SU-DHL-6 (cell line): ENCODE results near the gene SULT1C4.
"Not testable (repeated sequence)": the region's sequence is repeated elsewhere in the genome, so short reads cannot be mapped to it uniquely, and the experiment has no call there.

Experiments used
- H2AFZ ChIP-seq: fragments of 200-600 bp; sonication (generic); 2 replicates; pipeline ENCODE4 v1.6.1; 2014; ENCODE audit warnings: low read depth, mild to moderate bottlenecking, moderate library complexity, mixed read lengths, antibody characterized with exemption, low read length; ENCODE audit not compliant: severe bottlenecking
- H3F3A ChIP-seq: fragments of 200-600 bp; shearing (Covaris generic); 2 replicates; pipeline ENCODE4 v1.6.0; 2016; ENCODE audit warnings: antibody characterized with exemption, mild to moderate bottlenecking; ENCODE audit not compliant: insufficient read depth
- H3K27ac ChIP-seq: fragments of 200-600 bp; sonication (generic); 2 replicates; pipeline ENCODE4 v1.5.1; 2016; ENCODE audit warnings: low read depth, mild to moderate bottlenecking, low read length, moderate library complexity, mixed read lengths
- H3K27me3 ChIP-seq: fragments of 200-600 bp; sonication (generic), shearing (Covaris generic); 2 replicates; pipeline ENCODE4 v1.6.0; 2014; ENCODE audit warnings: mild to moderate bottlenecking, low read length
- H3K36me3 ChIP-seq: fragments of 200-600 bp; sonication (generic); 2 replicates; pipeline ENCODE4 v1.6.1; 2014; ENCODE audit warnings: mild to moderate bottlenecking, low read length, mixed read lengths
- H3K4me2 ChIP-seq: fragments of 300-600, 200-600 bp; shearing (Covaris generic), sonication (generic); 2 replicates; pipeline ENCODE4 v1.6.0; 2014; ENCODE audit warnings: low read length, low read depth, mild to moderate bottlenecking; ENCODE audit not compliant: poor library complexity, severe bottlenecking
- H3K4me3 ChIP-seq: fragments of 200-600 bp; sonication (generic); 2 replicates; pipeline ENCODE4 v1.5.1; 2014; ENCODE audit warnings: antibody characterized with exemption, low read length, mild to moderate bottlenecking, mixed read lengths; ENCODE audit not compliant: insufficient read depth, poor library complexity, severe bottlenecking
- H3K79me2 ChIP-seq: fragments of 200-600 bp; sonication (generic); 2 replicates; pipeline ENCODE4 v1.6.1; 2014; ENCODE audit warnings: mild to moderate bottlenecking, low read length, moderate library complexity; ENCODE audit not compliant: insufficient read depth
- H3K9ac ChIP-seq: fragments of 200-600 bp; sonication (generic); 2 replicates; pipeline ENCODE4 v1.7.0; 2014; ENCODE audit warnings: mild to moderate bottlenecking, low read length
- H3K9me2 ChIP-seq: fragments of 200-600 bp; sonication (generic); replicated peaks from 2 replicates; pipeline ENCODE4 v1.6.1; 2014; ENCODE audit warnings: low read length; ENCODE audit not compliant: insufficient read depth
- H3K9me3 ChIP-seq: fragments of 200-600 bp; sonication (generic); 2 replicates; pipeline ENCODE4 v1.6.1; 2014; ENCODE audit warnings: low read length, mixed read lengths; ENCODE audit not compliant: insufficient read depth
- H4K20me1 ChIP-seq: fragments of 200-600 bp; sonication (generic); 2 replicates; pipeline ENCODE4 v1.6.1; 2014; ENCODE audit warnings: low read depth, mild to moderate bottlenecking, antibody characterized with exemption, low read length, moderate library complexity, mixed read lengths
- CTCF ChIP-seq: fragments of 200-600 bp; sonication (generic); IDR thresholded peaks from one replicate; pipeline ENCODE4 v1.5.1; 2017; ENCODE audit warnings: antibody characterized with exemption, mild to moderate bottlenecking, low read length, moderate library complexity; ENCODE audit not compliant: insufficient read depth, poor library complexity, severe bottlenecking
- EZH2phosphoT487 ChIP-seq: fragments of 200-600 bp; sonication (generic), shearing (Covaris generic); conservative IDR thresholded peaks from 2 replicates; pipeline ENCODE4 v1.6.1; 2018; ENCODE audit warnings: mild to moderate bottlenecking, antibody characterized with exemption, low read length, moderate library complexity, mixed read lengths

SULT1C4 gene

GRCh38 chr2:108423067-108423466, 45.3 kb downstream of the SULT1C4 start:
- Histone ChIP-seq H3K9ac (no peak overlapping the region), H3K27ac (no peak overlapping the region), H4K20me1 (no peaks in the 10 kb centered on the region), H3F3A (no peaks in the 10 kb centered on the region), H3K4me3 (no peak overlapping the region), H3K9me3 (no peaks in the 10 kb centered on the region), H3K9me2 (no peaks in the 10 kb centered on the region), H3K27me3 (no peaks in the 10 kb centered on the region), H3K4me2 (no peak overlapping the region), H2AFZ (no peak overlapping the region), H3K79me2 (no peaks in the 10 kb centered on the region), H3K36me3 (no peaks in the 10 kb centered on the region)
- TF ChIP-seq CTCF (no peak), EZH2phosphoT487 (no peak)

GRCh38 chr2:108423502-108424251, 45.9 kb downstream of the SULT1C4 start:
- Histone ChIP-seq H4K20me1 (no peaks in the 10 kb centered on the region), H2AFZ (no peak overlapping the region), H3K4me3 (no peak overlapping the region), H3K27me3 (no peaks in the 10 kb centered on the region), H3K9me3 (no peaks in the 10 kb centered on the region), H3K9me2 (no peaks in the 10 kb centered on the region), H3K4me2 (no peak overlapping the region), H3F3A (no peaks in the 10 kb centered on the region), H3K9ac (no peak overlapping the region), H3K27ac (no peak overlapping the region), H3K36me3 (no peaks in the 10 kb centered on the region), H3K79me2 (no peaks in the 10 kb centered on the region)
- TF ChIP-seq EZH2phosphoT487 (no peak), CTCF (no peak)

- Histone ChIP-seq H3K4me3 (no peak overlapping the region), H3K79me2 (no peaks in the 10 kb centered on the region), H3K9me2 (no peaks in the 10 kb centered on the region), H3K27me3 (no peaks in the 10 kb centered on the region), H3K9me3 (no peaks in the 10 kb centered on the region), H3K27ac (no peak overlapping the region), H4K20me1 (no peaks in the 10 kb centered on the region), H3K36me3 (no peaks in the 10 kb centered on the region), H2AFZ (no peak overlapping the region), H3K4me2 (no peak overlapping the region), H3F3A (no peaks in the 10 kb centered on the region), H3K9ac (no peak overlapping the region)
- TF ChIP-seq EZH2phosphoT487: no peak
- no peak for TF ChIP-seq CTCF
Measured at GRCh38 chr2:108428286-108429009, 50.7 kb downstream of the SULT1C4 start.

GRCh38 chr2:108435578-108435977, 57.8 kb downstream of the SULT1C4 start:
- not testable (repeated sequence) for H3K9ac ChIP-seq, H4K20me1 ChIP-seq, H3K27me3 ChIP-seq, H3K4me3 ChIP-seq, H3K79me2 ChIP-seq, H3K36me3 ChIP-seq, H2AFZ ChIP-seq, H3F3A ChIP-seq, H3K9me3 ChIP-seq, H3K27ac ChIP-seq, H3K9me2 ChIP-seq, H3K4me2 ChIP-seq
